Endothelial cell of coronary artery (primary cell): ENCODE measurements around the gene RGS5. TPM values are rescaled to one million over a fixed set of nuclear protein-coding genes. Genes with fewer than 3 reads are reported as not detected.

Source experiments
- total RNA-seq: library from RNA; depleted of rRNA; stranded (reverse); fragments of >200 nt; gene quantifications from 2 replicates; pipeline ENCODE4 v1.2.3, GENCODE V29; 2014

RGS5 gene
- total RNA-seq = 52.7 and 53.4 TPM in 2 replicates

GRCh38 chr1:163202833-163203451 is at the start of gene RGS5:
RGS5 (minus strand) TSS chr1:163202916; CDS start chr1:163202835, 81 bp downstream.

Other genes starting within 250 kb of the RGS5 start
- 281 and 578 TPM in 2 replicates for gene RGS4, start 133.6 kb downstream of the RGS5 start, total RNA-seq
- gene NUF2, start 119.0 kb upstream of the RGS5 start, total RNA-seq = 8.1 and 18.3 TPM in 2 replicates